Subcutaneous adipose tissue (tissue), 4 donors: Measurements from ENCODE around the gene TMEM63B. TPM values are rescaled to one million over a fixed set of nuclear protein-coding genes. Genes with fewer than 3 reads are reported as not detected.

Experiments used
- CTCF ChIP-seq: fragments of 450-650 bp; IDR thresholded peaks from one replicate; pipeline ENCODE4 v1.5.1; 2016; ENCODE audit warnings: low read depth, mild to moderate bottlenecking, control low read depth, antibody characterized with exemption, moderate library complexity
- total RNA-seq, 4 donors: library from RNA; depleted of rRNA; stranded (reverse); fragments of >200 nt; gene quantifications; one replicate each; pipeline ENCODE4 v1.1.0, GENCODE V29; 2016

The TMEM63B gene
- total RNA-seq, 4 donors from 2014 or later, result 11.9 to 15.3 (median 14.9) TPM

- no peak for TF ChIP-seq CTCF
These were observed 28.2 kb upstream of the TMEM63B start for GRCh38 chr6:44099192-44099591.

DNA sequence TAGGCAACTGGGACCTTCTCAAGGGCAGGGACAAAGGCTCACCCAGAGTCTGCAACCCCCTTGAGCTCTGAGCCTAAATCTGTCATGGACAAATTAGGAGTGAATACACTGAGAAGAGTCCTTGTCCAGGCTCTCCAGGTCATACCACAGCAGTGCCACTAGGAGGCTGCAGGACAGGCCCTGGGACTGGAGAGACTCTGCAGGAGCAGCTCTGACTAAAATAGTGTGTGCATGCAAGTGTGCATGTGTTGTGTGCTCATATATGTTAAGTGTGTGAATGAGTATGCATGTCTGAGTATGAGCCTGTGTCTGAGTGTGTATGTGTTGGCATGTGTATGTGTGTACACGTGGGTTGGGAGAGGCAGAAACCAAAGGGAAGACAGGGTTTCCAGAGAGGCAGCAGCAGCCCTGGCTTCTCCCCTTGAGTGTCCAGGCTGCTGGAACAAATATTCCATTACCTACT lies 27.2 kb upstream of the TMEM63B start:
- no peak for TF ChIP-seq CTCF

DNA sequence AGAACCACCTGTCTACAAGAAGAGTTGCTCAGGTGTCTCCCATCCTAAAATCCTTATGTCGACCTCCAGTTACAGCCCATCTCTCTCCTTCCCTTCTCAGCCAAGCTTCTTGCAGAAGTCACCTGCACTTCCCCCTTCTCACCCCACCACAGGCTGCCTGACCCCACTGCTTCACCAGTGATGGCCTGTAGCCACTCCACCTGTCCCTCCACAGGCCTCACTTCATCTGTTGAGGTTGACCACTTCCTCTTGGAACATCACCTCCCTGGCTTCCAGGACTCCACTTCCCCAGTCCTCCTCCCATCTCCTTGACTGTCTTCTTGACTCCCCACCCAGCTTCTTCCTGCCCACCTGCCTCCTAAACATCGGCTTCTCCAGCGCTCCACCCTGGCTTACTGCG lies 25.5 kb upstream of the TMEM63B start:
- no peak for TF ChIP-seq CTCF

GRCh38 chr6:44102527-44102926 lies 24.8 kb upstream of the TMEM63B start:
- no peak for TF ChIP-seq CTCF

GRCh38 chr6:44104481-44105021 lies 22.8 kb upstream of the TMEM63B start:
- TF ChIP-seq CTCF, result no peak

DNA sequence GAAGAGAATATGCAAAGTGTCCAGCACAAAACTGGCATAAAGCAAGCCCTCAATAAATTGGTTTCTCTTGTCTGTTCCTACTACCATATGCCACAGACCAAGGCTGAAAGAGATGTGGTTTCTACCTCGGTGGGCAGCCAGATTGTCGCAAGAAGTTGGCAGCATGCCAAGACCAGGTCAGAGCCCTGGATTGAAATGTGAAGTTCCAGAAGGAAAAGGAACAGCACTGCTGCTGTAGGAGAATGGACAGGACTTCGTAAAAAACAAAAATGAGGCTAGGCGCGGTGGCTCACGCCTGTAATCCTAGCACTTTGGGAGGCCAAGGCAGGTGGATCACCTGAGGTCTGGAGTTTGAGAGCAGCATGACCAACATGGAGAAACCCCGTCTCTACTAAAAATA lies 22.2 kb upstream of the TMEM63B start:
- no peak for TF ChIP-seq CTCF

DNA sequence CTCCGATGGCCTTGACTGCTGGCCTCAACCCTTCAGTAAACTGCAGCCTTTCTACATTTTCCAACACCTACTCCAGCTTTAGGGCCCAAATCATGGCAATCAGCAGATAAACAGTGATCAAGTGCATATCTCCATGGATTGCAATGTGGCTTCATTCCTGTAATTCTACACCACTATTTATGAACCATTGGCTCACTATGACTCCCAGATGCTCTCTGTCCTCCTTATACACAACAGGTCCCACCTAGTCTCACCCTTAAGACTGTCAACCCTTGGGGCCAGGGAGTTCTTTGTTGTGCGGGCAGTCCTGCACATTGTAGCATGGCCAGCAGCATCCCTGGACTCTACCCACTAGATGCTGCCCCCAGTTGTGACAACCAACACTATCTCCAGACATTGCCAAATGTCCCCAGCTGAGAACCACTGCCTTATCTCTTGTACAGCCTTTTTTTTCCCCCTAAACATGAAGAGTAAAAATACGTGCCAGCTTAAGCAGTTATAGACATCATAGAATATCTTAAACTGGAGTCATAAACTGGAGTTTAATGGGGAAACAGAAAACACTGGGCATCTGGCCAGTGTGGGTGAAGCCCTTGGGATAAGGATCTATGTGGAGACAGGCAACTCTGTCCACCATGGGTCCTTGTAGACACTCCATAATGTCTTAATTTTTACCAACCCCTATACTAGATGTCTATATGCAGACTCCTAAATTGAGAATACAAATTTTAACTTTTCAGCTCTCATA lies 21.2 kb upstream of the TMEM63B start:
- TF ChIP-seq CTCF, result no peak
